PC-9 (cell line): Measurements from ENCODE around the gene CST9. TPM values are rescaled to one million over a fixed set of nuclear protein-coding genes. Genes with fewer than 3 reads are reported as not detected.

Experiments used
- BruUV-seq: library from RNA; stranded (reverse); fragments of 400-500 nt; replicated peaks from 2 replicates; lab custom pipeline; 2021; lab: Mats Ljungman, UMichigan
- CTCF ChIA-PET: fragments of 300-600 bp; sonication (Branson Sonifier 250); formaldehyde crosslinking; loops from one replicate; lab custom pipeline; 2022; ENCODE audit warnings: antibody characterized with exemption; lab: Charles Lee
- POLR2A ChIA-PET: fragments of 300-600 bp; sonication (Branson Sonifier 250); formaldehyde crosslinking; loops from one replicate; lab custom pipeline; 2022; ENCODE audit warnings: antibody characterized with exemption; ENCODE audit not compliant: unreplicated experiment; lab: Charles Lee
- DNase-seq, 2 experiments: peaks; one replicate each; pipeline versions ENCODE4 v3.0.0 to v3.0.0-alpha.2; 2015 to 2022; ENCODE audit warnings: mixed read lengths in 1 of 2
- H2AFZ ChIP-seq: fragments of 200-600 bp; sonication (generic); 2 replicates; pipeline ENCODE4 v1.8.1; 2017; ENCODE audit warnings: antibody characterized with exemption
- H3F3A ChIP-seq: fragments of 200-600 bp; sonication (generic); 2 replicates; pipeline ENCODE4 v1.8.1; 2017; ENCODE audit warnings: antibody characterized with exemption, mild to moderate bottlenecking, low read depth; ENCODE audit not compliant: insufficient read depth
- H3K27ac ChIP-seq: fragments of 200-600 bp; sonication (generic); 2 replicates; pipeline ENCODE4 v1.6.1; 2016; ENCODE audit warnings: mixed run types
- H3K27me3 ChIP-seq: fragments of 200-600 bp; sonication (generic); 2 replicates; pipeline ENCODE4 v1.6.1; 2016; ENCODE audit warnings: low read depth, mixed run types; ENCODE audit not compliant: insufficient read depth
- H3K36me3 ChIP-seq: fragments of 200-600 bp; sonication (generic); 2 replicates; pipeline ENCODE4 v1.6.1; 2016; ENCODE audit warnings: low read depth, mixed run types
- H3K4me1 ChIP-seq: fragments of 200-600 bp; sonication (generic); replicated peaks from 2 replicates; pipeline ENCODE4 v1.6.1; 2016; ENCODE audit warnings: mixed run types; ENCODE audit not compliant: insufficient read depth
- H3K4me2 ChIP-seq: fragments of 200-600 bp; sonication (generic); 2 replicates; pipeline ENCODE4 v1.6.1; 2017; ENCODE audit warnings: mixed run types
- H3K4me3 ChIP-seq: fragments of 200-600 bp; sonication (generic); 2 replicates; pipeline ENCODE4 v1.6.1; 2016; ENCODE audit warnings: mixed run types
- H3K79me2 ChIP-seq: fragments of 200-600 bp; sonication (generic); 2 replicates; pipeline ENCODE4 v1.6.1; 2017; ENCODE audit warnings: low read depth, mixed run types
- H3K9me2 ChIP-seq: fragments of 200-600 bp; sonication (generic); 2 replicates; pipeline ENCODE4 v1.8.1; 2017; ENCODE audit warnings: mild to moderate bottlenecking; ENCODE audit not compliant: insufficient read depth
- H3K9me3 ChIP-seq: fragments of 200-600 bp; sonication (generic); 2 replicates; pipeline ENCODE4 v1.8.1; 2016; ENCODE audit warnings: low read depth; ENCODE audit not compliant: insufficient read depth
- H4K20me1 ChIP-seq: fragments of 200-600 bp; sonication (generic); 2 replicates; pipeline ENCODE4 v1.8.1; 2017; ENCODE audit not compliant: insufficient read depth
- CTCF ChIP-seq: fragments of 200-600 bp; sonication (generic); conservative IDR thresholded peaks from 2 replicates; pipeline ENCODE4 v1.6.1; 2017; ENCODE audit warnings: mixed run types, antibody characterized with exemption, mild to moderate bottlenecking, moderate library complexity
- EZH2 ChIP-seq: fragments of 200-600 bp; sonication (generic); IDR thresholded peaks from 2 replicates; pipeline ENCODE4 v1.8.0; 2017; ENCODE audit warnings: antibody characterized with exemption, low read depth
- intact Hi-C: fragments of 100-400 bp; cut with micrococcal nuclease; formaldehyde crosslinking; loops from one replicate; pipeline ENCODE4 v1.10.0; 2022; ENCODE audit not compliant: unreplicated experiment
- total RNA-seq: library from RNA; stranded (reverse); gene quantifications from 2 replicates; pipeline ENCODE4 v1.2.3, GENCODE V29; 2021

The CST9 gene
- total RNA-seq, 1 experiment from 2014 or later, result not detected

- BruUV-seq, result no TSS peak
- no peak for DNase-seq
- intact Hi-C loops, result loop anchor here (10.0 kb wide), 1 partner anchor 910 kb away; no protein-coding TSS in a partner anchor
- H3K4me2 ChIP-seq, result no peak overlapping the region
- TF ChIP-seq EZH2, result no peak
- TF ChIP-seq CTCF, result no peak
- H2AFZ ChIP-seq, result no peak overlapping the region
- H3K4me3 ChIP-seq, result no peak overlapping the region
- ChIA-PET POLR2A (no interaction called here), CTCF (no interaction called here)
- no peaks in the 10 kb centered on the region; the same call in 1 of the 2 replicates for H3K27me3 ChIP-seq
- no peaks in the 10 kb centered on the region for H3K36me3 ChIP-seq
- H3K9me2 ChIP-seq, result no peaks in the 10 kb centered on the region
- no peaks in the 10 kb centered on the region for H4K20me1 ChIP-seq
- H3F3A ChIP-seq, result no peaks in the 10 kb centered on the region
- no peak overlapping the region for H3K27ac ChIP-seq
- no peaks in the 10 kb centered on the region for H3K79me2 ChIP-seq
- no peaks in the 10 kb centered on the region for H3K4me1 ChIP-seq
- H3K9me3 ChIP-seq, result no peaks in the 10 kb centered on the region
Measured at GRCh38 chr20:23604306-23604705, 1.4 kb downstream of the CST9 start.

- Histone ChIP-seq H3K79me2 (no peaks in the 10 kb centered on the region), H4K20me1 (no peaks in the 10 kb centered on the region), H3K9me3 (no peaks in the 10 kb centered on the region), H3F3A (no peaks in the 10 kb centered on the region), H3K27me3 (peaks cover 5% of the 10 kb centered on the region; the same call in 1 of the 2 replicates), H3K4me2 (no peak overlapping the region), H3K4me3 (no peak overlapping the region), H3K36me3 (no peaks in the 10 kb centered on the region), H3K27ac (no peak overlapping the region), H3K9me2 (no peaks in the 10 kb centered on the region), H3K4me1 (no peaks in the 10 kb centered on the region), H2AFZ (no peak overlapping the region)
- intact Hi-C loops, result loop anchor here (10.0 kb wide), 1 partner anchor 909 kb away; no protein-coding TSS in a partner anchor
- ChIA-PET CTCF (no interaction called here), POLR2A (no interaction called here)
- BruUV-seq, result no TSS peak
- TF ChIP-seq CTCF, result no peak
- TF ChIP-seq EZH2, result no peak
- no peak for DNase-seq
Measured at GRCh38 chr20:23603321-23603720, 2.4 kb downstream of the CST9 start.

- Histone ChIP-seq H3K4me3 (no peak overlapping the region), H3K9me3 (no peaks in the 10 kb centered on the region), H3K4me2 (no peak overlapping the region), H3K9me2 (no peaks in the 10 kb centered on the region), H3K79me2 (no peaks in the 10 kb centered on the region), H3K36me3 (no peaks in the 10 kb centered on the region), H2AFZ (no peak overlapping the region), H3K27me3 (peaks cover 5% of the 10 kb centered on the region; the same call in 1 of the 2 replicates), H4K20me1 (no peaks in the 10 kb centered on the region), H3K4me1 (no peaks in the 10 kb centered on the region), H3F3A (no peaks in the 10 kb centered on the region), H3K27ac (no peak overlapping the region)
- TF ChIP-seq CTCF, result no peak
- no peak for TF ChIP-seq EZH2
- BruUV-seq, result no TSS peak
- no peak for DNase-seq
- intact Hi-C loops, result loop anchor here (10.0 kb wide), 1 partner anchor 908 kb away; no protein-coding TSS in a partner anchor
- POLR2A ChIA-PET, result no interaction called here
- CTCF ChIA-PET, result no interaction called here
Measured at GRCh38 chr20:23602699-23603098, 3.0 kb downstream of the CST9 start.
